Measurements from ENCODE around the gene GSE1. TPM values are rescaled to one million over a fixed set of nuclear protein-coding genes. Genes with fewer than 3 reads are reported as not detected.

The GSE1 gene
- total RNA-seq, 6 experiments from 2014 or later: 49.2 to 62.3 (median 58.1) TPM

DNA sequence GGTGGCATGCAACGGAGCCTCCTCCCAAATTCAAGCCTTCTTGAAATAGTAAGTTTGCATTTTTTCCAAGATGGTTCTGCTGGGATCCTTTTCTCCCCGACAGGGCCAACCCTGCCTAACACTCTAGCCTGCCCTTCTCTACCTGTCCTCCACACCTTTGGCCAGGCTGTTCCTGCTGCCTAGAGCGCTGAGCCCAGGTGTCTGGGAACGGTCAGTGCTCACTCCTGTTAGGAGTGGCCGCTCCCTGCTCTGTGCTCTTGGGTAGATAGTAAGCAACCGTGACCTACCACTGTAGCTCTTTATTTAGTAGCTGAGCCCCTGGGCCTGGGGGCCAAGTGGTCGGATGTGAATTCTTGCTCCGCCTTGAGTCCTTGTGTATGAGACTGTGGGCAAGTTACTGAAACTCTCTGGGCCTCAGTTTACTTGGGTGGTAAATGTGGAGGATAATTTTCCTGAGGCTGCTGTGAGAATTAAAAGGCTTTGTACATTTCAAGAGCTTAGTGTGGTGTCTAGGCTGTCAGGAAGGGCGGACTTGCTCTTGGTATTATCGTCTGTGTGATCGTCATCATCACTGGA lies 44.0 kb upstream of the GSE1 start:
- Mint-ChIP-seq H3K27me3 (ENCODE audit: insufficient read depth) (no peaks in the 10 kb centered on the region; the same call in 1 of the 2 replicates), H3K27ac (peak overlapping the region; percentile 86), H3K4me1 (ENCODE audit: low read depth) (peaks cover 52% of the 10 kb centered on the region), H3K9me3 (no peaks in the 10 kb centered on the region), H3K4me3 (no peak overlapping the region; the same call in 1 of the 2 replicates), H3K36me3 (ENCODE audit: low read depth) (peaks cover 9% of the 10 kb centered on the region; the same call in 1 of the 2 replicates)
- TF ChIP-seq CTCF (IDR thresholded peaks at IDR 0.05): no peak
- DNase-seq: no peak

GRCh38 chr16:85569615-85570212 lies 43.4 kb upstream of the GSE1 start:
- H3K27me3 Mint-ChIP-seq (ENCODE audit: insufficient read depth): no peaks in the 10 kb centered on the region; the same call in 1 of the 2 replicates
- DNase-seq: peak; percentile 84
- TF ChIP-seq CTCF (IDR thresholded peaks at IDR 0.05): no peak
- peak overlapping the region; percentile 53 for H3K4me3 Mint-ChIP-seq
- H3K27ac Mint-ChIP-seq: peak overlapping the region; percentile 86
- H3K36me3 Mint-ChIP-seq (ENCODE audit: low read depth): peaks cover 9% of the 10 kb centered on the region; the same call in 1 of the 2 replicates
- H3K9me3 Mint-ChIP-seq: no peaks in the 10 kb centered on the region
- H3K4me1 Mint-ChIP-seq (ENCODE audit: low read depth): peaks cover 49% of the 10 kb centered on the region

DNA sequence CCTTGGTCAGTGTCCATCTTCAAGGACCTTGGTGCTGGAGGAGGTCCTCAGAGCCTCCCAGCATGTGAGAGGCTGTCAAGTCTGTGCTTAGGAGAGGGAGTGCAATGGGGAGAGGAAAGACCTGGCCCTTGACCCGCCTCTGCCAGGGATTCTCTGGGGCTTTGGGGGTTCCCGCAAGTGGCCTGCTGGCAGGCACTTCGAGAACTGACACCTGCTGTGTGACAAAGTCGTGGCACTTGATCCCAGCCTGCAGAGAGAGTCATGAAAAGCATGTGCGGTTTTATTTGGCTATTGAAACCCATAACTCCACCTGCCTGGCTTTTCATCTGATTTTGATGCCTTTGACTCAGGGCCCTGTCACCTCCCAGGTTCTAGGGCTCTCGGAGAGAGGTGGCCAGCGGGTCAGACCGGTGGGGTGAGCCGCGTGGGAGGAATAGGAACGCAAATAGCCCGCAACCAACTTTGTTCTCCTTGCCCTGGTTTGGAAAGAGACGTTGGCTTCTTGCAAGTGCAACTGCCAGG lies 42.8 kb upstream of the GSE1 start:
- TF ChIP-seq CTCF (IDR thresholded peaks at IDR 0.05): no peak
- peaks cover 51% of the 10 kb centered on the region for H3K4me1 Mint-ChIP-seq (ENCODE audit: low read depth)
- no peaks in the 10 kb centered on the region for H3K9me3 Mint-ChIP-seq
- H3K4me3 Mint-ChIP-seq: peak overlapping the region; percentile 53
- no peak for DNase-seq
- H3K36me3 Mint-ChIP-seq (ENCODE audit: low read depth): peaks cover 9% of the 10 kb centered on the region; the same call in 1 of the 2 replicates
- H3K27me3 Mint-ChIP-seq (ENCODE audit: insufficient read depth): no peaks in the 10 kb centered on the region; the same call in 1 of the 2 replicates
- peak overlapping the region; percentile 86 for H3K27ac Mint-ChIP-seq

- no peak for TF ChIP-seq CTCF (IDR thresholded peaks at IDR 0.05)
- Mint-ChIP-seq H3K4me3 (no peak overlapping the region), H3K36me3 (ENCODE audit: low read depth) (peaks cover 9% of the 10 kb centered on the region; the same call in 1 of the 2 replicates), H3K4me1 (ENCODE audit: low read depth) (peaks cover 55% of the 10 kb centered on the region), H3K27me3 (ENCODE audit: insufficient read depth) (no peaks in the 10 kb centered on the region; the same call in none of the 2 replicates), H3K9me3 (no peaks in the 10 kb centered on the region), H3K27ac (peak overlapping the region; percentile 86; the same call in 1 of the 2 replicates)
- no peak for DNase-seq
These were observed 42.2 kb upstream of the GSE1 start for GRCh38 chr16:85570735-85571562.

- no peak overlapping the region for H3K27ac Mint-ChIP-seq
- peaks cover 9% of the 10 kb centered on the region; the same call in 1 of the 2 replicates for H3K36me3 Mint-ChIP-seq (ENCODE audit: low read depth)
- no peak overlapping the region for H3K4me3 Mint-ChIP-seq
- H3K27me3 Mint-ChIP-seq (ENCODE audit: insufficient read depth): no peaks in the 10 kb centered on the region; the same call in none of the 2 replicates
- no peaks in the 10 kb centered on the region for H3K9me3 Mint-ChIP-seq
- H3K4me1 Mint-ChIP-seq (ENCODE audit: low read depth): peaks cover 55% of the 10 kb centered on the region
- TF ChIP-seq CTCF (IDR thresholded peaks at IDR 0.05): no peak
- DNase-seq: no peak
These were observed 41.6 kb upstream of the GSE1 start for GRCh38 chr16:85571563-85571812.

All from HFFc6 (cell line).